ENCODE results near the gene SUSD2.

GRCh38 chr22:24214467-24215285, 33.4 kb downstream of the SUSD2 start:
- TF ChIP-seq CTCF (IDR thresholded peaks at IDR 0.05; ENCODE audit: borderline replicate concordance, extremely low read depth, low read length, poor library complexity, severe bottlenecking) (no peak), EZH2 (IDR thresholded peaks at IDR 0.05; ENCODE audit: borderline replicate concordance, low read depth, low read length, severe bottlenecking) (no peak)

All from DND-41 (cell line).